GM04503 (cell line): ENCODE measurements around the gene GNB5.
A peak's percentile ranks its signal among the peaks of the same experiment; 100 is the strongest.
"Not testable (repeated sequence)": the region's sequence is repeated elsewhere in the genome, so short reads cannot be mapped to it uniquely, and the experiment has no call there.

Experiments
- DNase-seq: peaks from one replicate; pipeline ENCODE4 v3.0.0-alpha.2; 2012; ENCODE audit warnings: low read depth

GNB5 gene

GRCh38 chr15:52093539-52094510, 97.4 kb downstream of the GNB5 start:
- peak; percentile 93 for DNase-seq

- DNase-seq: no peak
These were observed 98.0 kb downstream of the GNB5 start for GRCh38 chr15:52093167-52093538.

- DNase-seq: no peak
These were observed 101.0 kb downstream of the GNB5 start for GRCh38 chr15:52090193-52090592.

DNA sequence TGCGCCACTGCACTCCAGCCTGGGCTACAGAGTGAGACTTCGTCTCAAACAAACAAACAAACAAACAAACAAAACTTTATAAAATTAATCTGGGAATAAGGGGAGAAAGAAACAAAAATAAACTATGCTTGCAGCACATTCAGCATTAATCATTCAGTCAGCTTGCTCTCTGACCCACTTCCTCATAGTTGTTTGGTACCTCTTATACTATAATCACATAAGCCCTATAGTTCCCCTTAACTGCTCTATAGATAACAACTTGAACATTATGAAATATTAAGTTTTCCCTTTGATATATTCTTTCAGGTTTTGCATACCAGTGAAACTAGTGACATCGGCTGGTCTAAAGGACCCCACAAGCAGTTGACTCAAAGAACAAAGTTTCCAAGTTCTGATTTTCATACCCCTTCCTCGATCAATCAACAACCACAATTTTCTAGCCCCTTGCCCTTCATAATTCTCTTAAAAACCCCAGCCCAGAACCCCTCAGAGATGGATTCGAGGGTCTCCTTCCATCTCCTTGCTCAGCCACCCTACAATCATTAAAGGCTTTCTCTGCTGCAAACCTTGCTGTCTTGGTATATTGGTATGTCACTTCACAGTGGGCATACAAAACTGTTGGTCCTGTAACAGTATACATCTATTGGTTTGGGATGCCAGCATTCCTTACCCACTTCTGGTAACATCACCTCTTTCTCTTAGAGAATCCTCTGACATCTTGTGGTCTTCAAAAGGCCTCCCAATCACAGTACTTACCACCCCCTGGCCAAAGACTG, 105.0 kb downstream of the GNB5 start:
- no peak for DNase-seq

DNA sequence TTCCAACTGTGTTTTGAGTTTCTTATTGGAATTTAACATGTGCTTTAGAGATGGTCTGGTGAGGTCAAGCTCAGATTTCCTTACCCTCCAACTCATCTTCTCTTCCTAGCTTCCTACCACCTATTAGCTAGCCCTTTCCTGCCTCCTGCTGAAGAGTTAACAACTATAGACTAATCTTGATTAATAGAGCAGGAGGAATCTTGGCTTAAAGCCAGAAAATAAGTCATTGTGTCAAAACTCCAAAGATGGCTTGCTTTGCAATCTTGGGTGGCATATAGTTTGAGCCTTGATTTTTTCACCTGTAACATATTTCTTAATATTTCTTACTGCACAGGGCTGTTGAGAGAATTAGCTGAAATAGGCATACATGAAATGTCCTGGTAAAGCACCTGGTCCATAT, 105.9 kb downstream of the GNB5 start:
- no peak for DNase-seq

DNA sequence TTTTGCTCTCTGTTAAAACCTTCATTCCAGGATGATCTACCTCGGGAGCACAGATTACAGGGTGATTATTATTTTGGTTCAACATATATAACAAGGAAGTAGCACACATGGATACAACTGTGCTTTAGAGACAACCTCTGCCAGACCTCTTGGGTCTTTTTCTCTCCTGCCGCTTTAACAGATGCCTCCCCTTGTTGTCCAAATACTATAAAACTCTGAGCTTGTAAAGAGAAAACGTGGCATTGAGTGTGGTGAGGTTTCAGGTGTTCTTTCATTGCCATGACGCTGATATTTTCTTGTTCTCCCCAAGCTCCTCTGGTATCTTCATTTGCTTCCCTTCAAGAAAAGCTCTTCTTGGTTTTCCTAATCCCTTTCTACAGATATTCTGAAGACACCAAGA, 107.6 kb downstream of the GNB5 start:
- DNase-seq: no peak

DNA sequence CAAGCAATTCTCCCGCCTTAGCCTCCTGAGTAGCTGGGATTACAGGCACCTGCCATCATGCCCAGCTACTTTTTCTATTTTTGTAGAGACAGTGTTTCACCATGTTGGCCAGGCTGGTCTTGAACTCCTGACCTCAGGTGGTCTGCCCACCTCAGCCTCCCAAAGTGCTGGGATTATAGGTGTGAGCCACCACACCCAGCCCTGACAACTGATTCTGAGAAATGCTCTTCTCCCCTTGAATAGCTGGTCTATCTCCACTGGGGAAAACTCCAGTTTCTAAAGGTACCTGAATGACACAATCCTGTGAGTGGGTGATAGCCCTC, 108.2 kb downstream of the GNB5 start:
- DNase-seq: not testable (repeated sequence)

- no peak for DNase-seq
These were observed 108.8 kb downstream of the GNB5 start for GRCh38 chr15:52082197-52083036.

GRCh38 chr15:52080706-52081392, 110.3 kb downstream of the GNB5 start:
- no peak for DNase-seq

DNA sequence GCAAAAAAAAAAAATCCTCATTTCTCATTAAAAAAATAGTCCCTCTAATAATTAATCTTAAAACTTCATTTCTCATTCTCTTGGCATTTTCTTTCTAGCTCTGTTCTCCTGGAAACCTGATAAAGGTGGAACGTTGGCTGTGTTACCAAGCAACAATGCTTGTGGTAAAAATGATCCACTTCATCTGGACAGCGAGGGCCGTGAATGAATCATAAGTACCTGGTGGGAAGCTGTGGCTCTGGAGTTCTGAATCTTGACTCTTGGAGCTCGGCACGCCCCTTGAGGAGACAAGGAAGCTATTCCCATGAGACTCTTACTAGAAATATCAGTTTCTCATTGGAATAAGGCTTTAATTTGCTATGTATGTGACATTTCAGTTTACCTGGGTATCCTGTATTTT, 111.2 kb downstream of the GNB5 start:
- DNase-seq: no peak

DNA sequence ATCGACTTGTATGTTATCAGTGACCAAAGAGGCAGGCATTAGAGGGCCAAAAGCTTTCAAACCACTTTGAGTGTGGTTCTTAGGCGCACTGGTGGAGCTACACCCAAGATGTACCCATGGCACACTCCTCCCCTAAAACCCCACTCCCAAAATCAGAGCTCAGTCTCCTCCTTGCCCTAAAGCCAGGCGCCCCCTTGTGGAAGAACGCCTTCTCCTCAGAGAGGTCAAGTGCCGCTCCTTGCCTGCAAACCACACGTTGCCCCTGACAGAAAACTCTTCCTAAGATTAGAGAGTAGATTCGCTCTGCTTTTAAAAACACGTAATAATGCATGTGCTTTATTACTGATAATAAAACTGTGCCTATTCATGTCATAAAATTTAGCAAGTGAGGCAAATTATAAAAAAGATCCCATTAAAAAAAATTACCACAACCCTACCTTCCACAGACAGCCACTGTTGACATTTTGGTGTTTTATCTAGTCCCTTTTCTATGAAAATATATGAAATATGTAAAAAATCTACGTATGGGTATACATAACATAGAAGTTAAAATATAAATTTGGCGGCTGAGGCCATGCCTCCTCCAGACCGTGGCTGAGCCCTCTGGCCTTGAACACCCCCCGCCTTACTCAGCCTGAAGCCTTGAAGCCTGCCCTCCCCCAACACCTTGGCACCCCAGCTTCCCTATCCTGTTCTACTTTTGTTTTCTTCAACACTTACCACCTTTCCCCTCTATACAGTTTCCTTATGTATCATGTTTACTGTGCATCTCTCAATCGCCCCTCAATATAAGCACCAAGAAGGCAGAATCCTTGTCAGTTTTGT, 112.1 kb downstream of the GNB5 start:
- DNase-seq: no peak

- DNase-seq: no peak
These were observed 112.9 kb downstream of the GNB5 start for GRCh38 chr15:52078197-52078875.

DNA sequence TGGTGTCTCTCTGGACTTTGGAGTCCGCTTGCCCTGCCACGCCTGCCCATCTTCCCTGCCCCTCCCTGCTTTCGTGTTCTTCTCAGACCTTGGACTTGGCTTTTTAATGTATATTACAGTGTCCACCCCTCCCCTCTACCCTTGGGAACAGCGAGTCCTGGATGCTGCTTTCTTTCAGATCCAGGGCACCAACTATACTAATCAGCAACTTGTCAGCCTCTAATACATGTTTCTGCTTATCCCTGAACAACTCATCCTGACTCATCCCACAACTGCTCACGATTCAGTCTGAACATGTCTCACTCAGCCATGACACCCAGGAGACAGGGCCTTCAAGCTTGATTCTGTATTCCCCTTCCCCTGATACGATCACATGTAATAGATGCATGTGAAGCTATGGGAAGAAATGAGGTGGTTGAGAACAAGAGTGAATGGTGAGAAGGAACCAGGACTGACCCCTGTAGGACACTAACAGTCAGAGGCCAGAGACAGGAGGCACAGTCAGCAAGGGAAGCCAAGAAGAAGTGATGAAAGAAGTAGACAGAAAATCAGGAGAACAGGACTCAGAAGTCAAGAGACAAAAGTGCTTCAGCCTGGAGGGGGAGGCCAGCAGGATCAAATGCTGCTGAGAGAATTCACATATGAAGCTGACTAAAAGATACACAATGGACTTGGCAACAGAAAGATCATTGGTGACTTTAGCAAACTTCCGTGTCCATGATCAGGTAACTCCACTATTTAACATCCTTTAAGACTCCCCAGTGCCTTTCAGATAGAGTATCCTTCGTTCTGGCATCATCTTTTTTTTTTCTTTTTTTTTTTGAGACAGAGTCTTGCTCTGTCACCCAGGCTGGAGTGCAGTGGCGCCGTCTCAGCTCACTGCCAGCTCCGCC, 114.1 kb downstream of the GNB5 start:
- peak; percentile 57 for DNase-seq

- DNase-seq: no peak
These were observed 119.6 kb downstream of the GNB5 start for GRCh38 chr15:52071570-52071969.

DNA sequence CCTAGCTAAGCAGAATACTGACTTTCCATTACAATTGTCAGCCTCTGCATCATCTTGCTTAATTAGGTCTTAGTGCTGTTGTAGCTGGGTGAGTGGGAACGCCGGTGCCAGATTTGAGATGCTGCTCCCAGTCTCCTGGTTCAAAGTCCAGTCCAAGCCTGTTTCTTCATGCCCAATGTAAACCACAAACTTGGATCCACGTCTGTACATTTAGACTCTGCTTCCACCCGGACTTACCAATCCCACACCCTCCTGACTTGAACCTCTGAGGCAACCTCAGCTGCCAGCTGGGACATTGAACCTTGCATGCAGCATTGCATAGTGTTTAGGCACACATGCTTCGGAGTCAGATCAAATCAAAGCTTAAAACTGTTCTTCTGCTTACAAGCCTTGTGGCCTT, 121.6 kb downstream of the GNB5 start:
- no peak for DNase-seq

GRCh38 chr15:52068004-52068615, 123.1 kb downstream of the GNB5 start:
- no peak for DNase-seq

- no peak for DNase-seq
These were observed 123.7 kb downstream of the GNB5 start for GRCh38 chr15:52067545-52067926.

- no peak for DNase-seq
These were observed 124.2 kb downstream of the GNB5 start for GRCh38 chr15:52066842-52067544.
